ENCODE data around the gene SOCS6. TPM values are rescaled to one million over a fixed set of nuclear protein-coding genes. Genes with fewer than 3 reads are reported as not detected.

Gene SOCS6
- total RNA-seq: 23.1 and 23.2 TPM in 2 replicates

GRCh38 chr18:70288851-70289328, at the start of gene SOCS6:
Gene SOCS6, plus strand, starts transcription at chr18:70289045. Its CDS starts 35,624 bp downstream, at chr18:70324669.

Other genes with a start within 250 kb of the SOCS6 start
- 8.9 and 12.4 TPM in 2 replicates for gene RTTN, start 83.4 kb upstream of the SOCS6 start, total RNA-seq

Data from epithelial cell of alveolus of lung (primary cell).